ENCODE measurements around the gene PIH1D1. TPM values are rescaled to one million over a fixed set of nuclear protein-coding genes. Genes with fewer than 3 reads are reported as not detected.
A peak's percentile ranks its signal among the peaks of the same experiment; 100 is the strongest.

PIH1D1 gene
- total RNA-seq (2021; fragmentation: NEBNext Ultra II Directional; extraction: Animal tissue kit (Norgen Biotek cat#: 25700)) (146 and 155 TPM in 2 replicates), polyA plus RNA-seq (2011; rRNA removed) (195 and 220 TPM in 2 replicates), polyA minus RNA-seq (2011; rRNA and poly(A)+ RNA removed) (107 and 108 TPM in 2 replicates)
- polyA plus RNA-seq (2011; cell fraction: cytosol; rRNA removed): 231 TPM
- 195 TPM for polyA plus RNA-seq (2011; cell fraction: nucleus; rRNA removed)
- polyA plus RNA-seq (2012, experiment 1 of 2): 192 to 228 TPM (median 222 TPM) in 4 replicates
- polyA plus RNA-seq (2012, experiment 2 of 2): 206 TPM
- 148 TPM for polyA plus RNA-seq (2013, experiment 1 of 2)
- 146 TPM for polyA plus RNA-seq (2013, experiment 2 of 2)
- 65.8 TPM for polyA minus RNA-seq (2011; cell fraction: cytosol; rRNA and poly(A)+ RNA removed)
- polyA minus RNA-seq (2011; cell fraction: nucleus; rRNA and poly(A)+ RNA removed): 63.0 TPM
- long read RNA-seq, experiment 1, transcript PIH1D1-201 (9 exons, 1,192 nt): major isoform, 73 of 130 reads
- long read RNA-seq, experiment 1, partial matches to known transcripts: 20 of 130 reads
- long read RNA-seq, experiment 1, other reads (novel, unspliced or antisense): 29 of 130 reads
- long read RNA-seq, experiment 2, transcript PIH1D1-201 (9 exons, 1,192 nt): major isoform, 137 of 171 reads
- long read RNA-seq, experiment 2, partial matches to known transcripts: 7 of 171 reads
- long read RNA-seq, experiment 2, other reads (novel, unspliced or antisense): 26 of 171 reads

GRCh38 chr19:49451430-49452181 is at the start of gene PIH1D1:
Gene PIH1D1, minus strand, starts transcription at chr19:49451814. Its CDS starts 240 bp downstream, at chr19:49451574.
- CTCF ChIA-PET (ENCODE audit: partially characterized antibody): interaction anchor here (0.6 to 3.7 kb wide), 10 partner anchors 11 to 151 kb away, joined by 3 to 15 read pairs (median 3); partner anchors contain the start of genes FLT3LG and SLC17A7
- no peak for TF ChIP-seq NRF1 (IDR thresholded peaks at IDR 0.05; ENCODE audit: low read depth, low read length)
- TF ChIP-seq HDAC6 (IDR thresholded peaks at IDR 0.05; ENCODE audit: low read depth, low read length): no peak
- TF ChIP-seq KDM1A (IDR thresholded peaks at IDR 0.05; ENCODE audit: borderline replicate concordance, low read length): no peak
- no peak for TF ChIP-seq SRF (IDR thresholded peaks at IDR 0.05; ENCODE audit: low read depth, low read length)
- no peak for TF ChIP-seq EGR1 (IDR thresholded peaks at IDR 0.05; ENCODE audit: borderline replicate concordance, low read depth, low read length)
- no peak for TF ChIP-seq RXRA (IDR thresholded peaks at IDR 0.05; ENCODE audit: insufficient read depth, low read depth, low read length)
- TF ChIP-seq CREB1 (IDR thresholded peaks at IDR 0.05): 0 out of 2 replicates have a peak, but pooled peaks have one; percentile 33
- no peak for TF ChIP-seq SIRT6 (IDR thresholded peaks at IDR 0.05; ENCODE audit: low read length)

More at GRCh38 chr19:49451430-49452181, at the start of gene PIH1D1:
- peak within 1 kb of the TSS; percentile 85 for H4K5ac ChIP-seq (ENCODE audit: insufficient read length, low read depth, low read length)
- H3K9me3 ChIP-seq (ENCODE audit: insufficient read depth in 2 of 2, low read depth in 1 of 2, low read length in 1 of 2): no peaks in the 10 kb centered on the region
- WGBS, 2 experiments (ENCODE audit: extremely low coverage in 1 of 2, insufficient coverage in 1 of 2, insufficient read length in 1 of 2, insufficient replicate concordance in 2 of 2, low coverage in 1 of 2, low lambda C conversion rate in 2 of 2, missing lambda C conversion rate in 1 of 2): 1% methylated on average over 42 of the region's 42 CpGs; no CpG with 5 or more reads in 1 of the 2 experiments
- 0 out of 2 replicates have a peak within 1 kb of the TSS, but pooled peaks have one; percentile 77 for H2AFZ ChIP-seq (ENCODE audit: low read length)
- H3K27ac ChIP-seq (ENCODE audit: low read depth, low read length): peak within 1 kb of the TSS; percentile 69
- H3K4me2 ChIP-seq (ENCODE audit: insufficient read depth in 1 of 2, low read depth in 2 of 2, low read length in 2 of 2): peak within 1 kb of the TSS; percentile 63 to 93
- POLR2A ChIA-PET (ENCODE audit: partially characterized antibody): interaction anchor here (0.7 to 4.6 kb wide), 22 partner anchors 8 to 177 kb away, joined by 3 to 33 read pairs (median 6); partner anchors contain the start of genes FLT3LG, RPL13A, RPS11 and SLC17A7
- H3K56ac ChIP-seq (replicated peaks; ENCODE audit: insufficient read length, low read depth, low read length): peak within 1 kb of the TSS; percentile 74
- no peak within 1 kb of the TSS; the same call in 1 of the 2 replicates for H3K18ac ChIP-seq (ENCODE audit: extremely low read depth, low read length)
- peak within 1 kb of the TSS; percentile 75 for H4K91ac ChIP-seq (replicated peaks; ENCODE audit: insufficient read length, low read length)
- H3K9ac ChIP-seq (replicated peaks in 1 of 4; ENCODE audit: extremely low read depth in 1 of 4, low read depth in 3 of 4, low read length in 3 of 4): peak within 1 kb of the TSS; percentile 40 to 96 (median 90)
- H3K79me2 ChIP-seq (ENCODE audit: control insufficient read depth in 1 of 2, insufficient read depth in 2 of 2, low read length in 2 of 2): peaks cover 0 to 23% of the 10 kb centered on the region in 2 experiments; a peak in 2 of 4 replicates
- H3K4me1 ChIP-seq (replicated peaks in 1 of 4; ENCODE audit: control insufficient read depth in 3 of 4, insufficient read depth in 4 of 4, low read length in 3 of 4): peaks cover 0 to 14% (median 10%) of the 10 kb centered on the region in 4 experiments; a peak in 6 of 7 replicates
- peak within 1 kb of the TSS; percentile 86 to 99 (median 96) for H3K4me3 ChIP-seq (ENCODE audit: extremely low read depth in 1 of 4, insufficient read depth in 2 of 4, low read depth in 3 of 4, low read length in 4 of 4)
- H2BK12ac ChIP-seq (ENCODE audit: low read depth, low read length): peak within 1 kb of the TSS; percentile 72; the same call in 1 of the 2 replicates
- H3K14ac ChIP-seq (ENCODE audit: insufficient read length): no peak within 1 kb of the TSS
- DNase-seq (ENCODE audit: low read depth in 1 of 2, low spot score in 2 of 2) (peak; percentile 93 to 95), FAIRE-seq (peak; percentile 86)
- peak within 1 kb of the TSS; percentile 24; the same call in 1 of the 2 replicates for H2BK5ac ChIP-seq (ENCODE audit: low read depth, low read length)
- peak within 1 kb of the TSS; percentile 54; the same call in 1 of the 2 replicates for H2AK5ac ChIP-seq (ENCODE audit: low read depth, low read length)
- H4K20me1 ChIP-seq (replicated peaks in 1 of 2; ENCODE audit: control insufficient read depth in 1 of 2, insufficient read depth in 2 of 2, low read length in 2 of 2): peaks cover 8 to 15% of the 10 kb centered on the region in 2 experiments
- no peaks in the 10 kb centered on the region for H3K27me3 ChIP-seq (replicated peaks in 1 of 4; ENCODE audit: control insufficient read depth in 3 of 4, extremely low read depth in 1 of 4, insufficient read depth in 3 of 4, low read length in 3 of 4)
- H3K4ac ChIP-seq (replicated peaks; ENCODE audit: insufficient read length, low read depth, low read length): peak within 1 kb of the TSS; percentile 47
- no peak within 1 kb of the TSS for H3K23ac ChIP-seq (ENCODE audit: insufficient read length)
- H2BK20ac ChIP-seq (ENCODE audit: low read length): no peak within 1 kb of the TSS
- H3K79me1 ChIP-seq (ENCODE audit: low read depth, low read length): peaks cover 2% of the 10 kb centered on the region
- peaks cover 4% of the 10 kb centered on the region for H3K23me2 ChIP-seq (ENCODE audit: low read depth, low read length)
- peaks cover 8 to 13% (median 10%) of the 10 kb centered on the region in 4 experiments; a peak in 6 of 8 replicates for H3K36me3 ChIP-seq (ENCODE audit: control insufficient read depth in 2 of 4, insufficient read depth in 4 of 4, low read length in 3 of 4)
- peak within 1 kb of the TSS; percentile 50 for H2BK120ac ChIP-seq (replicated peaks; ENCODE audit: low read depth, low read length)
- H2BK15ac ChIP-seq (ENCODE audit: low read length): no peak within 1 kb of the TSS
- peak within 1 kb of the TSS; percentile 92; the same call in 1 of the 2 replicates for H4K8ac ChIP-seq (ENCODE audit: extremely low read depth, insufficient read depth, low read length)

All from H1 (cell line).